Body of pancreas (tissue), 4 donors: ENCODE measurements around the gene ACTG1. TPM values are rescaled to one million over a fixed set of nuclear protein-coding genes. Genes with fewer than 3 reads are reported as not detected.

Experiments
- ATAC-seq: fragments of 150-250 bp; one replicate; pipeline ENCODE4 v1.9.1; 2016
- DNase-seq, 4 donors: peaks; one replicate each; pipeline ENCODE4 v3.0.0-alpha.2; 2019
- H3K27ac ChIP-seq, 4 donors: fragments of 200-600 bp; sonication (generic); 1 replicate in 3 of 4; 2 replicates in 1 of 4; pipeline versions ENCODE4 v1.5.1 to v1.6.1; 2016 to 2019; ENCODE audit warnings: mild to moderate bottlenecking in 1 of 4, mixed read lengths in 1 of 4, moderate library complexity in 1 of 4
- H3K27me3 ChIP-seq, 2 donors: fragments of 200-600 bp; sonication (generic); one replicate each; pipeline ENCODE4 v1.6.0; 2016; ENCODE audit warnings: mild to moderate bottlenecking in 1 of 2
- H3K36me3 ChIP-seq, 2 donors: fragments of 200-600 bp; sonication (generic); replicated peaks in 1 of 2; 2 replicates each; pipeline ENCODE4 v1.5.1; 2016; ENCODE audit warnings: low read depth in 2 of 2; ENCODE audit not compliant: insufficient read depth in 1 of 2
- H3K4me1 ChIP-seq: fragments of 200-600 bp; sonication (generic); one replicate; pipeline ENCODE4 v1.6.0; 2016
- H3K4me3 ChIP-seq, 2 donors: fragments of 200-600 bp; sonication (generic); 1 replicate in 1 of 2; 2 replicates in 1 of 2; pipeline ENCODE4 v1.5.1; 2016 to 2019
- H3K9me3 ChIP-seq, 3 donors: fragments of 200-600 bp; sonication (generic); 1 replicate in 2 of 3; 2 replicates in 1 of 3; pipeline ENCODE4 v1.5.1; 2016
- CTCF ChIP-seq, 7 experiments: fragments of 450-650 bp in 4 of 7; fragments of 200-600 bp in 3 of 7; sonication (generic) in 3 of 7; IDR thresholded peaks; one replicate each; pipeline ENCODE4 v1.5.1; 2016 to 2019; ENCODE audit warnings: antibody characterized with exemption in 7 of 7
- POLR2A ChIP-seq, 3 donors: fragments of 450-650 bp; IDR thresholded peaks; one replicate each; pipeline ENCODE4 v1.6.1; 2016; ENCODE audit warnings: antibody characterized with exemption in 3 of 3, mild to moderate bottlenecking in 2 of 3
- WGBS, 2 donors: methylation state at CpG; one replicate each; pipeline ENCODE4 v1.1.5; 2017; 5-methylcytosine and 5-hydroxymethylcytosine counted together
- intact Hi-C: fragments of 100-400 bp; cut with DNase I; formaldehyde crosslinking; loops from one replicate; pipeline ENCODE4 v1.15.1; 2023
- total RNA-seq, 2 donors: library from RNA; depleted of rRNA; stranded (reverse); fragments of >200 nt; gene quantifications; one replicate each; pipeline ENCODE4 v1.1.0, GENCODE V29; 2016

Gene ACTG1
- total RNA-seq, 2 donors from 2014 or later, result 1,634 to 1,790 TPM

- Histone ChIP-seq H3K27ac (peak overlapping the region; percentile 99 to 100 (median 99)), H3K4me1 (peaks cover 58% of the 10 kb centered on the region), H3K9me3 (no peaks in the 10 kb centered on the region), H3K27me3 (no peaks in the 10 kb centered on the region), H3K36me3 (peaks cover 0 to 9% of the 10 kb centered on the region in 2 donors), H3K4me3 (peak overlapping the region in 1 of 2 donors; percentile 63)
- DNase-seq, result peak; percentile 78 to 83 (median 80)
- TF ChIP-seq POLR2A (IDR thresholded peaks at IDR 0.05), result peak; percentile 13 to 63 (median 56)
- TF ChIP-seq CTCF (IDR thresholded peaks at IDR 0.05), result peak in 1 of 7 experiments; percentile 4
- intact Hi-C loops, result no loop called here
- ATAC-seq, result peak; percentile 31
- 1% methylated on average over 45 of the region's 82 CpGs; no CpG with 5 or more reads in 1 of the 2 donors for WGBS, 2 donors
These were observed 2.3 kb upstream of the ACTG1 start for GRCh38 chr17:81514739-81515529.

GRCh38 chr17:81514489-81514738, 1.8 kb upstream of the ACTG1 start:
- H3K27me3 ChIP-seq, result no peaks in the 10 kb centered on the region
- peaks cover 0 to 9% of the 10 kb centered on the region in 2 donors for H3K36me3 ChIP-seq
- DNase-seq (no peak), ATAC-seq (no peak)
- no peak for TF ChIP-seq CTCF (IDR thresholded peaks at IDR 0.05)
- TF ChIP-seq POLR2A (IDR thresholded peaks at IDR 0.05), result peak in 1 of 3 donors; percentile 42
- H3K9me3 ChIP-seq, result no peaks in the 10 kb centered on the region
- intact Hi-C loops, result no loop called here
- 0% methylated on average over 17 of the region's 34 CpGs; no CpG with 5 or more reads in 1 of the 2 donors for WGBS, 2 donors
- peaks cover 58% of the 10 kb centered on the region for H3K4me1 ChIP-seq
- peak overlapping the region; percentile 99 to 100 (median 99) for H3K27ac ChIP-seq
- peak overlapping the region in 1 of 2 donors; percentile 63 for H3K4me3 ChIP-seq

- intact Hi-C loops, result no loop called here
- no peaks in the 10 kb centered on the region for H3K27me3 ChIP-seq
- peak; percentile 75 to 80 (median 76) for DNase-seq
- peak overlapping the region in 1 of 2 donors; percentile 63 for H3K4me3 ChIP-seq
- 4% methylated on average over 53 of the region's 64 CpGs; no CpG with 5 or more reads in 1 of the 2 donors for WGBS, 2 donors
- peak overlapping the region; percentile 99 to 100 (median 99) for H3K27ac ChIP-seq
- peaks cover 58% of the 10 kb centered on the region for H3K4me1 ChIP-seq
- ATAC-seq, result peak; percentile 38
- peaks cover 0 to 9% of the 10 kb centered on the region in 2 donors for H3K36me3 ChIP-seq
- peak in 2 of 7 experiments; percentile 6 to 10 for TF ChIP-seq CTCF (IDR thresholded peaks at IDR 0.05)
- peak; percentile 62 to 82 (median 80) for TF ChIP-seq POLR2A (IDR thresholded peaks at IDR 0.05)
- no peaks in the 10 kb centered on the region for H3K9me3 ChIP-seq
These were observed 1.3 kb upstream of the ACTG1 start for GRCh38 chr17:81513753-81514488.

- Histone ChIP-seq H3K9me3 (no peaks in the 10 kb centered on the region), H3K36me3 (peaks cover 0 to 9% of the 10 kb centered on the region in 2 donors), H3K4me3 (peak overlapping the region in 1 of 2 donors; percentile 63), H3K27me3 (no peaks in the 10 kb centered on the region), H3K27ac (peak overlapping the region; percentile 99 to 100 (median 99)), H3K4me1 (peaks cover 58% of the 10 kb centered on the region)
- TF ChIP-seq CTCF (IDR thresholded peaks at IDR 0.05), result no peak
- no peak for TF ChIP-seq POLR2A (IDR thresholded peaks at IDR 0.05)
- 2% methylated on average over 23 of the region's 23 CpGs; no CpG with 5 or more reads in 1 of the 2 donors for WGBS, 2 donors
- peak; percentile 27 for ATAC-seq
- peak; percentile 68 to 74 (median 70) for DNase-seq
- intact Hi-C loops, result no loop called here
These were observed 763 bp upstream of the ACTG1 start for GRCh38 chr17:81513372-81513752.
